ENCODE data around the gene TUBB6. TPM values are rescaled to one million over a fixed set of nuclear protein-coding genes. Genes with fewer than 3 reads are reported as not detected.

TUBB6 gene
- total RNA-seq, 1 experiment from 2014 or later: 125 TPM

GRCh38 chr18:12302391-12303147, 5.5 kb upstream of the TUBB6 start:
- no peak for TF ChIP-seq POLR2AphosphoS5 (IDR thresholded peaks at IDR 0.05; ENCODE audit: low read depth, low read length)
- no peak overlapping the region for H3K4me3 ChIP-seq (ENCODE audit: low read depth in 2 of 2, low read length in 2 of 2)
- DNase-seq (ENCODE audit: low read depth, low spot score): no peak
- intact Hi-C loops (cut with micrococcal nuclease; ENCODE audit: unreplicated experiment) (no loop called here), in situ Hi-C loops (cut with HindIII; ENCODE audit: low pct_unique_long_range_greater_than_20kb, low sequenced_read_pairs) (no loop called here)
- peaks cover 14% of the 10 kb centered on the region for H3K4me1 ChIP-seq (ENCODE audit: control insufficient read depth, insufficient read depth, low read length)
- no peaks in the 10 kb centered on the region for H3K9me3 ChIP-seq (ENCODE audit: control insufficient read depth, insufficient read depth, low read depth, low read length)
- BruUV-seq (replicated peaks): no TSS peak
- no peaks in the 10 kb centered on the region for H3K27me3 ChIP-seq (ENCODE audit: control insufficient read depth, insufficient read depth, low read length)
- POLR2A ChIA-PET: no interaction called here
- CTCF ChIA-PET: no interaction called here
- no peak overlapping the region for H3K27ac ChIP-seq (ENCODE audit: low read length)
- H3K36me3 ChIP-seq (ENCODE audit: control insufficient read depth, insufficient read depth, low read length): no peaks in the 10 kb centered on the region
- no peak for ATAC-seq

DNA sequence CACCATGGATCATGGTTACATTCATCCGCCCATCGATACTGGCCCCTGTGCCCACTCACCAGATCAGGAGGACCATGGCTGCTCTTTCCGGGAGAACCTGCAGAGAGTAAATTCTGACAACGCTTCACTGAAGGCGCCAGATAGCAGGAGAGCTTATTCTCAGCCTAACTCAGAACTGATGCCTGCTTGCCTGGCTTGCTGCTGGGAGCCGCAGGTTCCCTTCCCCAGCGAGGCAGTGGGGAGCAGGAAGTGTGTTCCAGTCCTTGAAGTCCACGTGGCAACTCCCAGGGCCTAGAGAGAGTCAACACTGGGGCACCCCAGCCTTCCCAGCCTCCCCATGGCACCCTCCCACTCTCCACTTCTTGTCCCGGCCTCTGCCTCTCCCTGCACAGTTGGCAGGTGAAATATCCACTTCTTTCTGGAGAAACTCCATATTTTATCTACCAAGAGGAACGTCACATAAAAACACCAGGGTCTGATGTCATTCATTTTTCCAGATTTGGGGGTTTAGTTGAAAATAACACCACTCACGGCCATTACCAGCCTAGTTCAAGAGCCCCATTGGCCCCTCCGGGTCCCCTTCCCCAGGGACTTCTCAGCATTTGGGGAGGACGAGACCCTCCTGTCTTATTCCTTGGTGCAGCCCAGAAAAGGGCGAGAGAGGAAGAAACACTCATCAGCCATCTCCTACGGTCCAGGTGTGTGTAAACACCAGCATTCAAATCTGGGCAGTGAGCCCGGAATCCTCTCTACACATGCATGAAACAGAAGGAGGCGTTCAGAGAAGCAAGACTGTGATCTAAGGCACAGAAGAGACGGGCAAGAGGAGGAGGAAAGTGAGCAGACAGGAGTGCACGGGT, 3.5 kb upstream of the TUBB6 start:
- no TSS peak for BruUV-seq (replicated peaks)
- intact Hi-C loops (cut with micrococcal nuclease; ENCODE audit: unreplicated experiment): no loop called here
- peaks cover 16% of the 10 kb centered on the region for H3K4me1 ChIP-seq (ENCODE audit: control insufficient read depth, insufficient read depth, low read length)
- ChIA-PET CTCF (no interaction called here), POLR2A (no interaction called here)
- TF ChIP-seq SIN3A (IDR thresholded peaks at IDR 0.05; ENCODE audit: borderline replicate concordance, insufficient read depth, low read depth, low read length) (no peak), TCF7L2 (IDR thresholded peaks at IDR 0.05; ENCODE audit: low read depth, low read length) (no peak), POLR2AphosphoS5 (IDR thresholded peaks at IDR 0.05; ENCODE audit: low read depth, low read length) (no peak)
- TF ChIP-seq, protein P1, sequence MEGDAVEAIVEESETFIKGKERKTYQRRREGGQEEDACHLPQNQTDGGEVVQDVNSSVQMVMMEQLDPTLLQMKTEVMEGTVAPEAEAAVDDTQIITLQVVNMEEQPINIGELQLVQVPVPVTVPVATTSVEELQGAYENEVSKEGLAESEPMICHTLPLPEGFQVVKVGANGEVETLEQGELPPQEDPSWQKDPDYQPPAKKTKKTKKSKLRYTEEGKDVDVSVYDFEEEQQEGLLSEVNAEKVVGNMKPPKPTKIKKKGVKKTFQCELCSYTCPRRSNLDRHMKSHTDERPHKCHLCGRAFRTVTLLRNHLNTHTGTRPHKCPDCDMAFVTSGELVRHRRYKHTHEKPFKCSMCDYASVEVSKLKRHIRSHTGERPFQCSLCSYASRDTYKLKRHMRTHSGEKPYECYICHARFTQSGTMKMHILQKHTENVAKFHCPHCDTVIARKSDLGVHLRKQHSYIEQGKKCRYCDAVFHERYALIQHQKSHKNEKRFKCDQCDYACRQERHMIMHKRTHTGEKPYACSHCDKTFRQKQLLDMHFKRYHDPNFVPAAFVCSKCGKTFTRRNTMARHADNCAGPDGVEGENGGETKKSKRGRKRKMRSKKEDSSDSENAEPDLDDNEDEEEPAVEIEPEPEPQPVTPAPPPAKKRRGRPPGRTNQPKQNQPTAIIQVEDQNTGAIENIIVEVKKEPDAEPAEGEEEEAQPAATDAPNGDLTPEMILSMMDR (IDR thresholded peaks at IDR 0.05): no peak
- in situ Hi-C loops (cut with HindIII; ENCODE audit: low pct_unique_long_range_greater_than_20kb, low sequenced_read_pairs): no loop called here
- H3K4me3 ChIP-seq (ENCODE audit: low read depth in 2 of 2, low read length in 2 of 2): no peak overlapping the region
- DNase-seq (ENCODE audit: low read depth, low spot score): no peak
- no peaks in the 10 kb centered on the region for H3K27me3 ChIP-seq (ENCODE audit: control insufficient read depth, insufficient read depth, low read length)
- no peak for ATAC-seq
- H3K36me3 ChIP-seq (ENCODE audit: control insufficient read depth, insufficient read depth, low read length): no peaks in the 10 kb centered on the region; the same call in 1 of the 2 replicates
- no peak overlapping the region for H3K27ac ChIP-seq (ENCODE audit: low read length)
- no peaks in the 10 kb centered on the region for H3K9me3 ChIP-seq (ENCODE audit: control insufficient read depth, insufficient read depth, low read depth, low read length)

- ChIA-PET POLR2A (no interaction called here), CTCF (no interaction called here)
- no peak for ATAC-seq
- Histone ChIP-seq H3K36me3 (ENCODE audit: control insufficient read depth, insufficient read depth, low read length) (no peaks in the 10 kb centered on the region; the same call in 1 of the 2 replicates), H3K4me1 (ENCODE audit: control insufficient read depth, insufficient read depth, low read length) (peaks cover 22% of the 10 kb centered on the region), H3K27me3 (ENCODE audit: control insufficient read depth, insufficient read depth, low read length) (no peaks in the 10 kb centered on the region), H3K9me3 (ENCODE audit: control insufficient read depth, insufficient read depth, low read depth, low read length) (no peaks in the 10 kb centered on the region), H3K27ac (ENCODE audit: low read length) (no peak overlapping the region), H3K4me3 (ENCODE audit: low read depth in 2 of 2, low read length in 2 of 2) (no peak overlapping the region)
- TF ChIP-seq, protein P2, sequence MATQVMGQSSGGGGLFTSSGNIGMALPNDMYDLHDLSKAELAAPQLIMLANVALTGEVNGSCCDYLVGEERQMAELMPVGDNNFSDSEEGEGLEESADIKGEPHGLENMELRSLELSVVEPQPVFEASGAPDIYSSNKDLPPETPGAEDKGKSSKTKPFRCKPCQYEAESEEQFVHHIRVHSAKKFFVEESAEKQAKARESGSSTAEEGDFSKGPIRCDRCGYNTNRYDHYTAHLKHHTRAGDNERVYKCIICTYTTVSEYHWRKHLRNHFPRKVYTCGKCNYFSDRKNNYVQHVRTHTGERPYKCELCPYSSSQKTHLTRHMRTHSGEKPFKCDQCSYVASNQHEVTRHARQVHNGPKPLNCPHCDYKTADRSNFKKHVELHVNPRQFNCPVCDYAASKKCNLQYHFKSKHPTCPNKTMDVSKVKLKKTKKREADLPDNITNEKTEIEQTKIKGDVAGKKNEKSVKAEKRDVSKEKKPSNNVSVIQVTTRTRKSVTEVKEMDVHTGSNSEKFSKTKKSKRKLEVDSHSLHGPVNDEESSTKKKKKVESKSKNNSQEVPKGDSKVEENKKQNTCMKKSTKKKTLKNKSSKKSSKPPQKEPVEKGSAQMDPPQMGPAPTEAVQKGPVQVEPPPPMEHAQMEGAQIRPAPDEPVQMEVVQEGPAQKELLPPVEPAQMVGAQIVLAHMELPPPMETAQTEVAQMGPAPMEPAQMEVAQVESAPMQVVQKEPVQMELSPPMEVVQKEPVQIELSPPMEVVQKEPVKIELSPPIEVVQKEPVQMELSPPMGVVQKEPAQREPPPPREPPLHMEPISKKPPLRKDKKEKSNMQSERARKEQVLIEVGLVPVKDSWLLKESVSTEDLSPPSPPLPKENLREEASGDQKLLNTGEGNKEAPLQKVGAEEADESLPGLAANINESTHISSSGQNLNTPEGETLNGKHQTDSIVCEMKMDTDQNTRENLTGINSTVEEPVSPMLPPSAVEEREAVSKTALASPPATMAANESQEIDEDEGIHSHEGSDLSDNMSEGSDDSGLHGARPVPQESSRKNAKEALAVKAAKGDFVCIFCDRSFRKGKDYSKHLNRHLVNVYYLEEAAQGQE (IDR thresholded peaks at IDR 0.05; ENCODE audit: insufficient read depth in 1 of 2, low read depth in 2 of 2, low read length in 1 of 2): no peak
- TF ChIP-seq, protein P1 (IDR thresholded peaks at IDR 0.05): no peak
- TF ChIP-seq POLR2AphosphoS5 (IDR thresholded peaks at IDR 0.05; ENCODE audit: low read depth, low read length) (no peak), SIN3A (IDR thresholded peaks at IDR 0.05; ENCODE audit: borderline replicate concordance, insufficient read depth, low read depth, low read length) (no peak), TCF7L2 (IDR thresholded peaks at IDR 0.05; ENCODE audit: low read depth, low read length) (no peak)
- no peak for DNase-seq (ENCODE audit: low read depth, low spot score)
- BruUV-seq (replicated peaks): no TSS peak
- in situ Hi-C loops (cut with HindIII; ENCODE audit: low pct_unique_long_range_greater_than_20kb, low sequenced_read_pairs): no loop called here
- intact Hi-C loops (cut with micrococcal nuclease; ENCODE audit: unreplicated experiment): no loop called here
These were observed 2.8 kb upstream of the TUBB6 start for GRCh38 chr18:12305211-12305610.

All from Panc1 (cell line).